ENCODE measurements around the gene HIVEP2.

The HIVEP2 gene

GRCh38 chr6:142738731-142739130, 206.2 kb downstream of the HIVEP2 start:
- DNase-seq (ENCODE audit: low read depth in 2 of 2), result no peak

GRCh38 chr6:142738035-142738396, 207.0 kb downstream of the HIVEP2 start:
- DNase-seq (ENCODE audit: low read depth in 2 of 2), result no peak

DNA sequence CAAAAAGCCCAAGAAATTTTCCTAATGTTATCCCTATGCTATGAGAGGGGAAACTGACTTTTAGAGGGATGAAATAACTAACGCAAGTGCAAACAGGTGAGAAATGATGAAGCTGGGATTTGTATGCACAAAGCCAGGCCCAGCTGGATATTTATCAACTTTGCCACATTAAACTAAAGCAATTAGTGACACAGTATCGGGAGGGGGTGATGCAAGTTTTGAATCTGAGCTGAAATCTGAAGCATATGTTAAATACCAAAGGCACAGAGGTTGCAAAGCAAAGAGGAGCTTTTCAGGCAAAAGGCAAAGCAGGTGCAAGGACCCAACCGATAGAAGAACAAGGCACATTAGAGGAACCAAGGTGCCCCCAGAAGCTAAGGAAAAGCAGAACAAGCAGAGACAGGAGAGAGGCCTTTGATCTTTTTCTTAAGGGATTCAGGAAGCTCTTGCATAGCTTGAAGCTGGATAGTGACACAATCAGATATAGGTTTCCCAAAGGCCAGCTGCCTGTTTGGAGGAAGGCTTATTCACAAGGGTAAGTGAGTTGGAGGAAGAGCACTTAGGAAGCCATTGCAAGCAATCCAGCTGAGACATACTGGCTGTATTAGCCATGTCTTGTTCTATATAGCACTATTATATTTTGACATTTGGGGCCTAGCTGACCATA, 207.5 kb downstream of the HIVEP2 start:
- DNase-seq (ENCODE audit: low read depth in 2 of 2), result no peak

GRCh38 chr6:142735204-142735603, 209.8 kb downstream of the HIVEP2 start:
- no peak for DNase-seq (ENCODE audit: low read depth in 2 of 2)

GRCh38 chr6:142732790-142733189, 212.2 kb downstream of the HIVEP2 start:
- DNase-seq (ENCODE audit: low read depth in 2 of 2), result no peak

GRCh38 chr6:142731611-142732010, 213.4 kb downstream of the HIVEP2 start:
- DNase-seq (ENCODE audit: low read depth in 2 of 2), result no peak

GRCh38 chr6:142729618-142730017, 215.4 kb downstream of the HIVEP2 start:
- no peak for DNase-seq (ENCODE audit: low read depth in 2 of 2)

DNA sequence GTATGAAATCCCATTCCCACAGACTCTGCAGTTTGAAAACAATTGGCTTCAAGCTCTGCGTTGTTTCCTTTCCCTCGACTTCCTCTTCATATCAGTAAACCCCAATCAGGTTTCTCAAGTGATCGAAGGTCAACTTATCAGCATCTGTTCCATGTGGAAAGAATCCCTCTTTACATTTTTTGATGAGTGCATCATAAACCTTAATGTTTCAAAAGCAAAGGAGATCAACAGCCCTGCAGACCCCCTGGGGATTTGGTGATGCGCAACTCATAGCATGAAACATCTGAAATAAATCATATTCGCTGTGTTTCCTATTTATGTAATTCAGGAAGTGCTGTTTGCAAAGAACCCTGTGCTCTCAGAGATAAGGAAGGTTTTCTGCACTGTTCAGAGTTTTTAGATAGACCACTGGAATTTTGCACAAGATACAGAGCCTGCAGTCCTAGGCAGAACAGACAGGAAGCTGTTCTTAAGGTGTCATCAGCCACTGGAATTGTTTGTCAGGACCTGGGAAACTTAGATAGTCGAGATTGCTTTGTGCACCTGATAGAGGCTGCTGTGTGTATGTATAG, 216.0 kb downstream of the HIVEP2 start:
- no peak for DNase-seq (ENCODE audit: low read depth in 2 of 2)

- DNase-seq (ENCODE audit: low read depth in 2 of 2), result no peak
These were observed 216.6 kb downstream of the HIVEP2 start for GRCh38 chr6:142728364-142728763.

DNA sequence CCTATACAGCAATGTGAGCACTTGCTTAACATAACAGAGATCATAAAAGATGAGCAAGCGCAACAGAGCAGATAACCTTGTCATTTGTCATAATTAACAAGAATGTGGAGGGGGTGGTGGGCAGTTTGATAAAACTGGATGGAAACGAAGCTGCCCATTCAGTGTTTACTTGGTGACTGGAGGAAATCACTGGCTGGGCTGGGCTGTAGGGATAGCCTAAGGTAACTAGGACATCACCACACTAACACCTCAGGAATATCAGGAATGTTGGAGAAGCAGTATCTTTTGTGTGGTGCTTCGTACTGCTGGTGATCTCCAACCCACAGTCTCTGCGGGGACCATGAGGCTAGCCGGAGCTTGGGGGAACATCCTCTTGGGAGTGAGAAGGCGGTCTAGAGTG, 218.4 kb downstream of the HIVEP2 start:
- DNase-seq (ENCODE audit: low read depth in 2 of 2), result no peak

- no peak for DNase-seq (ENCODE audit: low read depth in 2 of 2)
These were observed 219.8 kb downstream of the HIVEP2 start for GRCh38 chr6:142725024-142725770.

DNA sequence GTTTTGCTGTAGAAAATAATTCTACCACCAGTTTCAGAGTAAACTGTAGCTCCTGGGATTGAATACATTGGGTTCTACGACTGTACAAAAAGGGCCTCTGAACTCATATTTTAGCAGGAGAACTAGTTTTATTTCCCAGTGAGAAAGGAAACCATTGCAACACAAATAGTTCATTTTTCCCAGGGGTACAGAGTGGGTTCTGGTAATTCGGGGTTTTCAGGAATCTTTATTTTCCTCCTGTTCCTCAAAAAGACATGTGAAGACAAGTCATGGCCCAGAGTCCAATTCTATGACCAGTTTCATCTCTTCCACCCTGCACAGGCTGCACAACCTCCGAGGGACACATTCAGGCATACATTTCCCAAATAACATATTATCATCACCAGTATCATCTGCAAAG, 222.1 kb downstream of the HIVEP2 start:
- no peak for DNase-seq (ENCODE audit: low read depth in 2 of 2)

DNA sequence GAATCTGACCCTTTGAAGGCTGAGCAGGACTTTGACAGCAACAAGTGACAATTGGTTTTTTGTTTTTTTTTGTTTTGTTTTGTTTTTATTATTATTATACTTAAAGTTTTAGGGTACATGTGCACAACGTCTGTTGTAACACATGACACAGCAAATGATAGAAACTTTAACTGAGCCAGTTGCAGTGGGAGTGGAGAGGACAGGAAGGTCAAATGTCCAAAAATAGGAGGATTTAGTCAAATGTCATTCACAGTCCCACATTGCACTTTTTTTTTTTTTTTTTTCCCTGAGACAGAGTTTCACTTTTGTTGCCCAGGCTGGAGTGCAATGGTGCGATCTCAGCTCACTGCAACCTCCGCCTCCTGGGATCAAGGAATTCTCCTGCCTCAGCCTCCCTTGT, 223.0 kb downstream of the HIVEP2 start:
- DNase-seq (ENCODE audit: low read depth in 2 of 2), result no peak

DNA sequence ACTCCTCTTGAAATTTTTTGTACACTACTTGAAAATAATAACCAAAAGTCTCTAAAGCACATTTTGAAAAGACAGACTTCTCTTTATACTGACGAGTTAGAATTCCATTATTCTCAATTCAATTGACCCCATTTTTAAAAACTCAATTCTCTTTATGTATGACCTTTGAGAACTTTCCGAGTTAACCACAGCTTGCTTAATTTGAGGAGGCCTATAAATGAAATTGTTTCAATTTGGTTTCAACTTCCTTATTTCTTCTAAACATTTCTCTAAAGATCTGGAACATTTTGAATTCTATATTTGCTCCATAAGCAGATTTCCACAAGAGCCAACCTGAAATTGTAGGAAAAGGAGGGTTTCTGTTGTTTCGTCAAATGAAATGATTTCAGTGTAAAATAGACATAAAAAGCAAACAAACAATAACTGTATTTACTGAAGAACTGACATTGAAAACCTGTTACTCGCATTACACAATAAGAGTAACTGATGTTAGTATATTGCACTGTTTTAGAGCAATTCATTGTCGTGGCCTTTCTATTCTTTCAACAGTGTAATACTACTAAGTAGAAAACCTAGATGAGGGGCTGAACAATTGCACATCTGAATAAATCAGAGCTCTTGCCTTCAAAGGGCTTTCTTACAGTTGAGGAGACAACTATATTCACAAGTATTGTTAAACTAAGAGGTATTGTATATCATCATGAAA, 223.6 kb downstream of the HIVEP2 start:
- no peak for DNase-seq (ENCODE audit: low read depth in 2 of 2)

DNA sequence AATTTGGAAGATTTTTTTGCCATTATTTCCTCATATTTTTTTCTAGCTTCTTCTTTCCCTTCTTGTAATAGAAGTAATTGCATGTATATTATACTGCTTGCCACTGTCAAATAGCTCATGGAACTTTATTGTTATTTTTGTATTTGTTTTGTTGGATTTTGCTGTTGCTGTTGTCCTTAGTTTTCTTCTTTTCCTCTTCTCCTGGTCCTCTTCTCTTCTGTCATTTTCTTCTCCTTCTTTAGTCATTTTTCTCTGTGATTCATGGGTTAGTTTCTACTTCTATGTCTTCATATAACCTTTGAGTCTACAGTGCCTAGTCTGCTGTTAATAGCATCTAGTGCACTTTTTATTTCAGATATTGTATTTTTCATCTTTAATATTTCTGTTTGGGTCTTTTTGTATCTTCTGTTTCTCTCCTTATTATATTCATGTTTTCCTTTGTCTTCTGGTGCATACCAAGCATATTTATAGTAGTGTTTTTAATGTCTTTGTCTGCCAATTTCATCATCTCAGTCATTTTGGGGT, 226.2 kb downstream of the HIVEP2 start:
- DNase-seq (ENCODE audit: low read depth in 2 of 2), result no peak

GRCh38 chr6:142716097-142716496, 228.9 kb downstream of the HIVEP2 start:
- no peak for DNase-seq (ENCODE audit: low read depth in 2 of 2)

DNA sequence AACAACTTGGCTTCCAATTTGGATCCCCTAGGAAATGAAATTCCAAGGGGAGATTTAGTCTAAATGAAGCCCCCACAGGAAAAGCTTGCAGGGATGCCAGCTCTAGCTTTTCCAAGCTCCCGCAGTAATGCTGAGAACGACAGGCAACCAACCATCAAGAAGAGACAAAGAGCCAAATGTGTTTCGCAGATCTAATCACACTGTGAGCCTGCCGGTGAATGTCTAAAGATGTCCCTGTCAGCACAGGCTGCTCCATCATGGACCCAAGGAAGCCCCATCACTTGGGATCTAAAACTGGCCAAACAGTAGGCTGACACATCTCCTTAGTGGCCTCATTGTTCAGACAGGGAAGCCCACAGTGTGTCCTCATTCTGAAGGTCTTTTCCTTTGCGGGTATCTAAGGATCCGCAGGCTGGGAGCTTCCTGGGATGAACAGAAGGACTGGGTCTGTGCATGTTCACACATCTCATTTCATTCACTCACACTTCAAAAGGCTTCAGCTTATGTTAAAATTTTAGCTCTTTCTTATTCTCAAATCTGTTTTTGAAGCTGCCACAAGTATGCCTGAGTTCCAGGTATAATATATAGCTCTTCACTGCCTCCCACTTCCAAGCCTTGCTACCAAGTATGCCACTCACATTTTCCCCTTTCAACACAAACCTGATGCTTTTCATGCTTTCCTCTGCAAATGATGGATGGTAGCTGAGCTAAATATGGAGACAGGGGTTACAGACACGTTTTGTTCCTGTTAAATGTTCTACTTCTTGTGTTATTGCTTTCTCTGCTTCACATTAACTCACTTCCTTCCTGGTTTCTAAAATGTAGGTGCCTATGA, 229.8 kb downstream of the HIVEP2 start:
- DNase-seq (ENCODE audit: low read depth in 2 of 2), result no peak

DNA sequence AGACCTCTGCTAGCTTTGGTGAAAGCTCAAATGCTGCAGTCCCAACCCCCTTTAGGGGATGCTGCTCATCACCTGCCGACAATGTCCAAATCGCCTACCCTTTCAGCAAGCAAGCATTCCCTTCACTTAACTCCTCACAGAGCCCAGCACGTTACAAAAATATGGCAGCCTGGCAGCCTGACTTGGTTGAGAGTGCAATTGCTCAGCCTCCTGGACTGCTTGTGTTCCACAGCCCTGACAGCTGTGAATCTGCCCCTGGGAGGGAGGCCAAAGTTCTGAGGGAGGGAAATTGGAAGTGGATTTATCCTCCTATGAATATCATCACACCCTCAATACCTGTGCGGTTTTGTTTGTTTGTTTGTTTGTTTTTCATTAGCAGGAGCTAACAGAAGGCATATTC, 231.0 kb downstream of the HIVEP2 start:
- DNase-seq (ENCODE audit: low read depth in 2 of 2), result no peak

DNA sequence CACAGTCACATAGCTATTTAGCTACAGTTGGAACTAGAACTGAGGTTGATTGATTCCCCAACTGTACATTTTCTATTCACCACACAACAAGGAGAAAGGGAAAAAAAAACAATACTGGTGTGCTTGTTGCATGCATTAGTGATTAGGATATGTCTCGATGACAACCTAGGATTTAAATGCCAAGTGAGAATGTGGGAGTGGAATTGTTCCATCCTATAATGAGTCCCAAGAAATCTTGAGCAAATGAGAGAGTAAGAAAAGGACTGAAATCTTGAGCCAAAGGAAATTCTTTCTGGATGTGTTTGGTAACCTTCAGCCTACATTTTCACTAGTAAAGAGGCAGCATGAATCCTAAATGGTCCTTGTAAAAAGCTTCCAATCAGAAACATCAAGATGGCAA, 232.7 kb downstream of the HIVEP2 start:
- no peak for DNase-seq (ENCODE audit: low read depth in 2 of 2)

DNA sequence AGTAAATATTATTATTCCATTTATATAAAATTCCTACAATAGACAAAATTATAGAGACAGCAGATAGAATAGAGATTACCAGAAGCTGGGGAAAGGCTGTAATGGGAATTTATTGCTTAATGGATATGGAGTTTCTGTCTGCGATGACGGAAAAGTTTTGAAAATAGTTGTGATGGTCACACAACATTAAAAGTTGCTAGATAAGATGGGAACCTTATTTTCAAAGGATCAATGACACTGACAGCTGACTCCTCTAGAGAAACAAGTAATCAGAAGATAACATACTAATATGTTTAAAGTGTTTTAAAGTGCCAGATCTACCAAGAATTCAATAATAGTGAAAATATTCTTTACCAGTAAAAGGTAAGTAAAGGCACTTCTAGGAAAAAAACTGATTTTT, 236.3 kb downstream of the HIVEP2 start:
- DNase-seq (ENCODE audit: low read depth in 2 of 2), result no peak

DNA sequence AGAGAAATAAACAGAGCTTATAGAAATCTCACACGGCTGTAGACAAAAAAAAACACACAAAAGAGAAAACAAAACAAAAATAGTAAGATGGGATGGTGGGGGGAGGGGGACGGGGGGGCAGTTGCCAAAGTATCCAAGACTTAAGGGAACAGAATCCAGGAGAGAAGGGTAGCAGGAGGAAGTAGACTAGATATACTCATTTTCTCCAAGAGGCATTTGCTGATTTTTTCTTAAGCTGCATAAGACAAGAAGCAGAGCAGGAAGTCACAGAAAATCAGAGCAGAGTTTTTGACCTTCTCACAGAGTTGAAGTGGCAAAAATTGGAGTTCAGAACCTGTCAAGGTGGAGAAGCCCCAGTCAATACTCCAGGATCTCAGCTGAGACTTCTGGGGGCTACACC, 237.7 kb downstream of the HIVEP2 start:
- no peak for DNase-seq (ENCODE audit: low read depth in 2 of 2)

DNA sequence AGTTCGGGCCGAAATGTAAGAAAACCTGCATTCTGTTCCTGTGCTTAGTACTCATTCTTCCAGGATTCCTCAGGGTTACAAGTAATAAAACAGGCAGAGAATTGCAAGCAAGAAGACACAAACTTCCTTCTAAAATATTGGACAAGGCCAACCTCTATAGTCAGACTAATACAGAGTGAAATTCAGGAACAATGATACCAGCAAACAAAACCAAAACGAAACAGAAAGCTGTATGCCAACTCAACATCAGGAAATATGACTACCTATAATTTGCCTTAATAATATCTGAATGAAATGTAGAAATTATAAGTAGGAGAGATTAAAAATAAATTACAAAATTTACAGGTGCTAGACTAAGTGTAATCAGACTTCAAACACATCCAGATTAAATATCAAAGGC, 238.8 kb downstream of the HIVEP2 start:
- DNase-seq (ENCODE audit: low read depth in 2 of 2), result no peak
